ENCODE measurements around the gene TUBD1.
"Not testable (repeated sequence)": the region's sequence is repeated elsewhere in the genome, so short reads cannot be mapped to it uniquely, and the experiment has no call there.

The TUBD1 gene

GRCh38 chr17:59892924-59893675 is at the start of gene TUBD1, which contains the start of gene RPS6KB1:
TUBD1 (minus strand) TSS chr17:59892943; CDS start chr17:59891002, 1,941 bp downstream.
RPS6KB1 (plus strand) TSS chr17:59893121; CDS start chr17:59893185, 64 bp downstream.
- DNase-seq = peak; percentile 98

- no peak for DNase-seq
These were observed 48.4 kb upstream of the TUBD1 start for GRCh38 chr17:59941131-59941530.

GRCh38 chr17:59940697-59941096 is 48.0 kb upstream of the TUBD1 start:
- DNase-seq = peak; percentile 26

- not testable (repeated sequence) for DNase-seq
These were observed 40.6 kb upstream of the TUBD1 start for GRCh38 chr17:59933317-59933716.

- not testable (repeated sequence) for DNase-seq
These were observed 38.0 kb upstream of the TUBD1 start for GRCh38 chr17:59930768-59931167.

GRCh38 chr17:59930121-59930520 is 37.4 kb upstream of the TUBD1 start:
- not testable (repeated sequence) for DNase-seq

- DNase-seq = not testable (repeated sequence)
These were observed 27.9 kb upstream of the TUBD1 start for GRCh38 chr17:59920637-59921036.

- no peak for DNase-seq
These were observed 23.7 kb upstream of the TUBD1 start for GRCh38 chr17:59916446-59916845.

- no peak for DNase-seq
These were observed 21.6 kb upstream of the TUBD1 start for GRCh38 chr17:59914274-59914854.

- no peak for DNase-seq
These were observed 14.7 kb upstream of the TUBD1 start for GRCh38 chr17:59907467-59907866.

- DNase-seq = no peak
These were observed 10.7 kb upstream of the TUBD1 start for GRCh38 chr17:59903455-59903854.

- no peak for DNase-seq
These were observed 8.9 kb upstream of the TUBD1 start for GRCh38 chr17:59901604-59902003.

GRCh38 chr17:59899099-59899498 is 6.4 kb upstream of the TUBD1 start:
- no peak for DNase-seq

- DNase-seq = no peak
These were observed 4.3 kb upstream of the TUBD1 start for GRCh38 chr17:59897090-59897489.

- no peak for DNase-seq
These were observed 945 bp upstream of the TUBD1 start for GRCh38 chr17:59893676-59894100.

GRCh38 chr17:59892251-59892923 is 356 bp downstream of the TUBD1 start:
- DNase-seq = peak; percentile 4

- no peak for DNase-seq
These were observed 2.0 kb downstream of the TUBD1 start for GRCh38 chr17:59890720-59891119.

- no peak for DNase-seq
These were observed 4.5 kb downstream of the TUBD1 start for GRCh38 chr17:59888145-59888750.

GRCh38 chr17:59884861-59885260 is 7.9 kb downstream of the TUBD1 start:
- DNase-seq = no peak

GRCh38 chr17:59878624-59879023 is 14.1 kb downstream of the TUBD1 start:
- no peak for DNase-seq

- no peak for DNase-seq
These were observed 14.8 kb downstream of the TUBD1 start for GRCh38 chr17:59877965-59878364.

- no peak for DNase-seq
These were observed 16.6 kb downstream of the TUBD1 start for GRCh38 chr17:59876107-59876506.

GRCh38 chr17:59874376-59874775 is 18.4 kb downstream of the TUBD1 start:
- DNase-seq = no peak
